ENCODE results near the gene APOBEC3G. TPM values are rescaled to one million over a fixed set of nuclear protein-coding genes. Genes with fewer than 3 reads are reported as not detected.

The APOBEC3G gene
- total RNA-seq, 1 donor from 2014 or later = 3.4 TPM

- H3K4me3 ChIP-seq (ENCODE audit: low read depth, low read length) = no peak overlapping the region
- no peaks in the 10 kb centered on the region for H3K27me3 ChIP-seq (ENCODE audit: control insufficient read depth, insufficient read depth, low read length)
- no peaks in the 10 kb centered on the region for H3K36me3 ChIP-seq (ENCODE audit: control insufficient read depth, insufficient read depth, low read length)
- no peak for TF ChIP-seq CTCF (IDR thresholded peaks at IDR 0.05; ENCODE audit: insufficient read depth, low read length, severe bottlenecking)
- DNase-seq (ENCODE audit: low read depth) = no peak
- FAIRE-seq = no peak
Measured at GRCh38 chr22:39101226-39101625, 24.2 kb downstream of the APOBEC3G start.

- no peak for TF ChIP-seq CTCF (IDR thresholded peaks at IDR 0.05; ENCODE audit: insufficient read depth, low read length, severe bottlenecking)
- FAIRE-seq = no peak
Measured at GRCh38 chr22:39103431-39103830, 26.4 kb downstream of the APOBEC3G start.

GRCh38 chr22:39106326-39106725 is 29.3 kb downstream of the APOBEC3G start:
- DNase-seq (ENCODE audit: low read depth) (no peak), FAIRE-seq (no peak)
- no peaks in the 10 kb centered on the region for H3K36me3 ChIP-seq (ENCODE audit: control insufficient read depth, insufficient read depth, low read length)
- TF ChIP-seq CTCF (IDR thresholded peaks at IDR 0.05; ENCODE audit: insufficient read depth, low read length, severe bottlenecking) = no peak
- no peaks in the 10 kb centered on the region for H3K27me3 ChIP-seq (ENCODE audit: control insufficient read depth, insufficient read depth, low read length)
- H3K4me3 ChIP-seq (ENCODE audit: low read depth, low read length) = no peak overlapping the region

More at GRCh38 chr22:39103431-39103830, 26.4 kb downstream of the APOBEC3G start:
- DNase-seq (ENCODE audit: low read depth) = no peak
- no peak overlapping the region for H3K4me3 ChIP-seq (ENCODE audit: low read depth, low read length)
- no peaks in the 10 kb centered on the region for H3K27me3 ChIP-seq (ENCODE audit: control insufficient read depth, insufficient read depth, low read length)
- no peaks in the 10 kb centered on the region for H3K36me3 ChIP-seq (ENCODE audit: control insufficient read depth, insufficient read depth, low read length)

- DNase-seq (ENCODE audit: low read depth) (no peak), FAIRE-seq (no peak)
- Histone ChIP-seq H3K27me3 (ENCODE audit: control insufficient read depth, insufficient read depth, low read length) (no peaks in the 10 kb centered on the region), H3K4me3 (ENCODE audit: low read depth, low read length) (no peak overlapping the region), H3K36me3 (ENCODE audit: control insufficient read depth, insufficient read depth, low read length) (no peaks in the 10 kb centered on the region)
- no peak for TF ChIP-seq CTCF (IDR thresholded peaks at IDR 0.05; ENCODE audit: insufficient read depth, low read length, severe bottlenecking)
Measured at GRCh38 chr22:39108487-39108886, 31.4 kb downstream of the APOBEC3G start.

GRCh38 chr22:39109361-39109760 is 32.3 kb downstream of the APOBEC3G start:
- FAIRE-seq (no peak), DNase-seq (ENCODE audit: low read depth) (no peak)
- no peaks in the 10 kb centered on the region for H3K27me3 ChIP-seq (ENCODE audit: control insufficient read depth, insufficient read depth, low read length)
- TF ChIP-seq CTCF (IDR thresholded peaks at IDR 0.05; ENCODE audit: insufficient read depth, low read length, severe bottlenecking) = no peak
- no peak overlapping the region for H3K4me3 ChIP-seq (ENCODE audit: low read depth, low read length)
- H3K36me3 ChIP-seq (ENCODE audit: control insufficient read depth, insufficient read depth, low read length) = no peaks in the 10 kb centered on the region
